H1 (cell line): ENCODE results near the gene CCDC141. TPM values are rescaled to one million over a fixed set of nuclear protein-coding genes. Genes with fewer than 3 reads are reported as not detected.

ENCODE experiments used
- CTCF ChIA-PET: fragments of 300-600 bp; sonication (Branson Sonifier 250); formaldehyde crosslinking; loops from one replicate; lab custom pipeline; 2021; ENCODE audit not compliant: partially characterized antibody; lab: Charles Lee
- POLR2A ChIA-PET: fragments of 300-600 bp; sonication (Branson Sonifier 250); formaldehyde crosslinking; loops from one replicate; lab custom pipeline; 2021; ENCODE audit warnings: inconsistent platforms; ENCODE audit not compliant: partially characterized antibody; lab: Charles Lee
- DNase-seq, 2 experiments: peaks; one replicate each; pipeline versions ENCODE4 v3.0.0 to v3.0.0-alpha.2; 2010 to 2022; ENCODE audit warnings: low spot score in 2 of 2, low read depth in 1 of 2, mixed read lengths in 1 of 2
- FAIRE-seq: peaks from 2 replicates; lab custom pipeline; 2011; peaks lifted over from hg19 to GRCh38; lab: Jason Lieb, UNC
- H2AFZ ChIP-seq: 2 replicates; pipeline ENCODE4 v1.8.1; 2012; ENCODE audit warnings: low read length, inconsistent platforms
- H2AK5ac ChIP-seq: 2 replicates; pipeline ENCODE4 v1.6.1; 2013; ENCODE audit warnings: low read depth, low read length
- H2BK120ac ChIP-seq: replicated peaks from 2 replicates; pipeline ENCODE3; 2013; ENCODE audit warnings: low read depth, low read length, inconsistent platforms
- H2BK12ac ChIP-seq: 2 replicates; pipeline ENCODE4 v1.6.1; 2013; ENCODE audit warnings: low read depth, low read length
- H2BK15ac ChIP-seq: 2 replicates; pipeline ENCODE4 v1.6.1; 2013; ENCODE audit warnings: low read length
- H2BK20ac ChIP-seq: 2 replicates; pipeline ENCODE4 v1.6.1; 2013; ENCODE audit warnings: low read length
- H2BK5ac ChIP-seq: 2 replicates; pipeline ENCODE4 v1.6.1; 2013; ENCODE audit warnings: low read depth, low read length
- H3K14ac ChIP-seq: 2 replicates; pipeline ENCODE4 v1.6.1; 2013; ENCODE audit warnings: inconsistent platforms; ENCODE audit not compliant: insufficient read length
- H3K18ac ChIP-seq: 2 replicates; pipeline ENCODE4 v1.6.1; 2013; ENCODE audit warnings: low read length; ENCODE audit errors: extremely low read depth
- H3K23ac ChIP-seq: 2 replicates; pipeline ENCODE4 v1.6.1; 2013; ENCODE audit warnings: inconsistent platforms; ENCODE audit not compliant: insufficient read length
- H3K23me2 ChIP-seq: 2 replicates; pipeline ENCODE4 v1.6.1; 2013; ENCODE audit warnings: low read depth, low read length
- H3K27ac ChIP-seq: 2 replicates; pipeline ENCODE4 v1.6.1; 2011; ENCODE audit warnings: low read depth, low read length, inconsistent platforms
- H3K27me3 ChIP-seq, 4 experiments: replicated peaks in 1 of 4; 1 replicate in 1 of 4; 2 replicates in 3 of 4; pipeline versions ENCODE4 v1.6.1 to v1.8.1; 2011 to 2013; ENCODE audit warnings: low read length in 3 of 4, mild to moderate bottlenecking in 3 of 4, inconsistent platforms in 2 of 4, mixed read lengths in 2 of 4, moderate library complexity in 1 of 4; ENCODE audit not compliant: control insufficient read depth in 3 of 4, insufficient read depth in 3 of 4; ENCODE audit errors: extremely low read depth in 1 of 4
- H3K36me3 ChIP-seq, 4 experiments: 2 replicates each; pipeline versions ENCODE4 v1.6.1 to v1.8.1; 2011 to 2013; ENCODE audit warnings: mild to moderate bottlenecking in 4 of 4, low read length in 3 of 4, moderate library complexity in 2 of 4, control low read depth in 1 of 4, inconsistent platforms in 1 of 4; ENCODE audit not compliant: insufficient read depth in 4 of 4, control insufficient read depth in 2 of 4
- H3K4ac ChIP-seq: replicated peaks from 2 replicates; pipeline ENCODE3; 2013; ENCODE audit warnings: low read length, low read depth, mixed read lengths, inconsistent platforms; ENCODE audit not compliant: insufficient read length
- H3K4me1 ChIP-seq, 4 experiments: replicated peaks in 1 of 4; 1 replicate in 1 of 4; 2 replicates in 3 of 4; pipeline versions ENCODE4 v1.6.1 to v1.8.1; 2011 to 2013; ENCODE audit warnings: low read length in 3 of 4, inconsistent platforms in 2 of 4, mixed read lengths in 1 of 4; ENCODE audit not compliant: insufficient read depth in 4 of 4, control insufficient read depth in 3 of 4
- H3K4me2 ChIP-seq, 2 experiments: 2 replicates each; pipeline versions ENCODE4 v1.6.1 to v1.8.1; 2011 to 2013; ENCODE audit warnings: low read depth in 2 of 2, low read length in 2 of 2, control low read depth in 1 of 2, inconsistent platforms in 1 of 2, mild to moderate bottlenecking in 1 of 2; ENCODE audit not compliant: insufficient read depth in 1 of 2
- H3K4me3 ChIP-seq, 4 experiments: fragments of 200-600, 300-600 bp in 1 of 4; sonication (generic), shearing (Covaris generic), sonication (Bioruptor Twin) in 1 of 4; 2 replicates each; pipeline versions ENCODE4 v1.5.1 to v1.8.1; 2011 to 2016; ENCODE audit warnings: low read length in 4 of 4, low read depth in 3 of 4, control low read depth in 2 of 4, inconsistent platforms in 2 of 4, mild to moderate bottlenecking in 2 of 4, mixed read lengths in 1 of 4, moderate library complexity in 1 of 4; ENCODE audit not compliant: insufficient read depth in 2 of 4; ENCODE audit errors: extremely low read depth in 1 of 4
- H3K56ac ChIP-seq: replicated peaks from 2 replicates; pipeline ENCODE3; 2013; ENCODE audit warnings: low read depth, mild to moderate bottlenecking, mixed read lengths, low read length, inconsistent platforms; ENCODE audit not compliant: insufficient read length
- H3K79me1 ChIP-seq: 2 replicates; pipeline ENCODE4 v1.6.1; 2013; ENCODE audit warnings: low read depth, low read length, control low read depth
- H3K79me2 ChIP-seq, 2 experiments: 2 replicates each; pipeline versions ENCODE4 v1.6.1 to v1.8.1; 2012 to 2013; ENCODE audit warnings: low read length in 2 of 2, mild to moderate bottlenecking in 2 of 2, inconsistent platforms in 1 of 2; ENCODE audit not compliant: insufficient read depth in 2 of 2, control insufficient read depth in 1 of 2
- H3K9ac ChIP-seq, 4 experiments: replicated peaks in 1 of 4; 1 replicate in 1 of 4; 2 replicates in 3 of 4; pipeline versions ENCODE4 v1.6.1 to v1.8.1; 2011 to 2013; ENCODE audit warnings: low read depth in 3 of 4, low read length in 3 of 4, control low read depth in 2 of 4, mild to moderate bottlenecking in 2 of 4, moderate library complexity in 2 of 4, inconsistent platforms in 1 of 4; ENCODE audit errors: extremely low read depth in 1 of 4
- H3K9me3 ChIP-seq, 2 experiments: 2 replicates each; pipeline versions ENCODE4 v1.6.1 to v1.8.1; 2012 to 2013; ENCODE audit warnings: mild to moderate bottlenecking in 2 of 2, moderate library complexity in 2 of 2, control low read depth in 1 of 2, inconsistent platforms in 1 of 2, low read depth in 1 of 2, low read length in 1 of 2, mixed read lengths in 1 of 2; ENCODE audit not compliant: insufficient read depth in 2 of 2
- H4K20me1 ChIP-seq, 2 experiments: replicated peaks in 1 of 2; 2 replicates each; pipeline versions ENCODE3 to v1.8.1; 2011 to 2013; ENCODE audit warnings: inconsistent platforms in 2 of 2, low read length in 2 of 2, mild to moderate bottlenecking in 1 of 2; ENCODE audit not compliant: insufficient read depth in 2 of 2, control insufficient read depth in 1 of 2
- H4K5ac ChIP-seq: 2 replicates; pipeline ENCODE4 v1.6.1; 2013; ENCODE audit warnings: low read length, low read depth, mixed read lengths, inconsistent platforms; ENCODE audit not compliant: insufficient read length
- H4K8ac ChIP-seq: 2 replicates; pipeline ENCODE4 v1.8.0; 2013; ENCODE audit warnings: mild to moderate bottlenecking, moderate library complexity, low read length, inconsistent platforms; ENCODE audit not compliant: insufficient read depth; ENCODE audit errors: extremely low read depth
- H4K91ac ChIP-seq: replicated peaks from 2 replicates; pipeline ENCODE3; 2013; ENCODE audit warnings: low read length, mixed read lengths, inconsistent platforms; ENCODE audit not compliant: insufficient read length
- ASH2L ChIP-seq: fragments of 200-600, 300-600 bp; sonication (generic); IDR thresholded peaks from one replicate; pipeline ENCODE4 v1.7.1; 2017; ENCODE audit warnings: low read length
- CBX5 ChIP-seq: fragments of 300-800, 300-1000 bp; sonication (generic); IDR thresholded peaks from 2 replicates; pipeline ENCODE4 v1.7.1; 2016; ENCODE audit warnings: antibody characterized with exemption, low read length, low read depth
- EGR1 ChIP-seq: IDR thresholded peaks from 2 replicates; pipeline ENCODE4 v1.6.1; 2011; ENCODE audit warnings: low read depth, low read length, borderline replicate concordance
- SIRT6 ChIP-seq: IDR thresholded peaks from one replicate; pipeline ENCODE4 v1.7.1; 2012; ENCODE audit warnings: low read length, inconsistent platforms
- YY1 ChIP-seq: IDR thresholded peaks from 2 replicates; pipeline ENCODE4 v1.6.1; 2011; ENCODE audit warnings: low read depth, mild to moderate bottlenecking, low read length
- WGBS, 2 experiments: shearing (Covaris generic) in 1 of 2; methylation state at CpG; one replicate each; pipeline versions ENCODE4 v1.1.6 to v1.1.7; 2013 to 2015; ENCODE audit warnings: low lambda C conversion rate in 2 of 2, mixed read lengths in 2 of 2, inconsistent platforms in 1 of 2, low coverage in 1 of 2, missing lambda C conversion rate in 1 of 2; ENCODE audit not compliant: insufficient replicate concordance in 2 of 2, insufficient coverage in 1 of 2, insufficient read length in 1 of 2; ENCODE audit errors: extremely low coverage in 1 of 2, missing lambda C conversion rate in 1 of 2; 5-methylcytosine and 5-hydroxymethylcytosine counted together
- polyA plus RNA-seq, 7 experiments: library from polyadenylated mRNA; depleted of rRNA in 3 of 7; stranded (reverse) in 5 of 7; unstranded in 2 of 7; fragments of >200 nt in 5 of 7; fragments of 200-250 nt in 2 of 7; gene quantifications; 1 replicate in 5 of 7; 2 replicates in 1 of 7; 4 replicates in 1 of 7; pipeline versions ENCODE4 v1.2.1 to v1.2.3, GENCODE V29; 2011 to 2013; ENCODE audit warnings: missing spikeins in 2 of 7, mixed read lengths in 2 of 7
- total RNA-seq: library from RNA; stranded (reverse); fragmentation: NEBNext Ultra II Directional; extraction: Animal tissue kit (Norgen Biotek cat#: 25700); gene quantifications from 2 replicates; pipeline ENCODE4 v1.2.1, GENCODE V29; 2021
- TF ChIP-seq, protein P1 (sequence below): IDR thresholded peaks from 2 replicates; pipeline ENCODE4 v1.6.1; 2012; ENCODE audit warnings: low read length, inconsistent platforms

CCDC141 gene
- total and polyA plus RNA-seq, 2 of the 8 experiments (the other 6 are each of a cell fraction or from before 2014, with no cell fraction given) = 0.56 to 21.6 TPM

DNA sequence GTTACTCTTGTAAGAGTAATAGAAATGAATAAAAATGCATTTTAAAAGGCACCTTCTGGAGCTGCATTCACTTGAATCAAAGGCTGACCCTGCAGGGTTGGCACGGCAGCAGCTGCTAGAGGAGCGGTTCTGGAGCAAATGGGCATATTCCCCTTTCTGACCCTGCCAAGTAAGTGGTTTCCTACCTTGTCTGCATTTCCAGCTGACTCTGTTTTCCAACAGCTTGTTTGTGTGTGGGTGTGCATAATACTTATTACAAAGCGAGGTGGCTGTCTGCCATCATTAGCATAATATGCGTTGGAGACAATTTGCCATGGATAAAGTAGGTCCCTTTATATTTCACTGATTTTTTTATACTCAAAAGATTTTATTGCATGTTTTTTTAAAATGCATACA is 221.5 kb downstream of the CCDC141 start:
- Histone ChIP-seq H4K20me1 (no peaks in the 10 kb centered on the region), H3K4ac (no peak overlapping the region), H3K56ac (no peak overlapping the region), H3K36me3 (no peaks in the 10 kb centered on the region), H4K91ac (no peak overlapping the region), H3K4me2 (no peak overlapping the region), H2AK5ac (no peak overlapping the region), H2BK5ac (no peak overlapping the region), H2BK12ac (no peak overlapping the region), H2BK15ac (no peak overlapping the region), H3K79me1 (no peaks in the 10 kb centered on the region), H3K4me3 (no peak overlapping the region), H3K18ac (no peak overlapping the region), H2BK120ac (no peak overlapping the region), H3K9me3 (no peaks in the 10 kb centered on the region), H4K8ac (no peak overlapping the region), H3K9ac (no peak overlapping the region), H2AFZ (no peak overlapping the region), H3K4me1 (peaks cover 0 to 3% (median 0%) of the 10 kb centered on the region in 4 experiments; a peak in 1 of 7 replicates), H3K79me2 (no peaks in the 10 kb centered on the region), H2BK20ac (no peak overlapping the region), H3K27ac (no peak overlapping the region), H4K5ac (no peak overlapping the region), H3K27me3 (no peaks in the 10 kb centered on the region), H3K23ac (no peak overlapping the region), H3K14ac (no peak overlapping the region), H3K23me2 (no peaks in the 10 kb centered on the region)
- FAIRE-seq = no peak
- DNase-seq = no peak
- CTCF ChIA-PET = interaction anchor here (1.0 to 1.6 kb wide), 4 partner anchors 10 to 28 kb away, joined by 3 to 6 read pairs (median 4); no protein-coding TSS in a partner anchor
- POLR2A ChIA-PET = no interaction called here
- TF ChIP-seq YY1 (no peak), EGR1 (no peak), ASH2L (no peak), SIRT6 (no peak), CBX5 (no peak)
- TF ChIP-seq, protein P1, sequence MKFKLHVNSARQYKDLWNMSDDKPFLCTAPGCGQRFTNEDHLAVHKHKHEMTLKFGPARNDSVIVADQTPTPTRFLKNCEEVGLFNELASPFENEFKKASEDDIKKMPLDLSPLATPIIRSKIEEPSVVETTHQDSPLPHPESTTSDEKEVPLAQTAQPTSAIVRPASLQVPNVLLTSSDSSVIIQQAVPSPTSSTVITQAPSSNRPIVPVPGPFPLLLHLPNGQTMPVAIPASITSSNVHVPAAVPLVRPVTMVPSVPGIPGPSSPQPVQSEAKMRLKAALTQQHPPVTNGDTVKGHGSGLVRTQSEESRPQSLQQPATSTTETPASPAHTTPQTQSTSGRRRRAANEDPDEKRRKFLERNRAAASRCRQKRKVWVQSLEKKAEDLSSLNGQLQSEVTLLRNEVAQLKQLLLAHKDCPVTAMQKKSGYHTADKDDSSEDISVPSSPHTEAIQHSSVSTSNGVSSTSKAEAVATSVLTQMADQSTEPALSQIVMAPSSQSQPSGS = no peak
- 69% methylated on average over 4 of the region's 4 CpGs; no CpG with 5 or more reads in 1 of the 2 experiments for WGBS, 2 experiments
